Vein endothelial cell (primary cell): ENCODE measurements around the gene OPRPN. TPM values are rescaled to one million over a fixed set of nuclear protein-coding genes. Genes with fewer than 3 reads are reported as not detected.

Experiments
- total RNA-seq: library from RNA; depleted of rRNA; stranded (reverse); fragments of >200 nt; gene quantifications from 2 replicates; pipeline ENCODE4 v1.2.3, GENCODE V29; 2012

OPRPN gene, protein sequence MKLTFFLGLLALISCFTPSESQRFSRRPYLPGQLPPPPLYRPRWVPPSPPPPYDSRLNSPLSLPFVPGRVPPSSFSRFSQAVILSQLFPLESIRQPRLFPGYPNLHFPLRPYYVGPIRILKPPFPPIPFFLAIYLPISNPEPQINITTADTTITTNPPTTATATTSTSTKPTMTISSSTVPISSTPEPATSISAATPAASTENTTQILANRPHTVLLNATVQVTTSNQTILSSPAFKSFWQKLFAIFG
- not detected in 2 replicates for total RNA-seq

DNA sequence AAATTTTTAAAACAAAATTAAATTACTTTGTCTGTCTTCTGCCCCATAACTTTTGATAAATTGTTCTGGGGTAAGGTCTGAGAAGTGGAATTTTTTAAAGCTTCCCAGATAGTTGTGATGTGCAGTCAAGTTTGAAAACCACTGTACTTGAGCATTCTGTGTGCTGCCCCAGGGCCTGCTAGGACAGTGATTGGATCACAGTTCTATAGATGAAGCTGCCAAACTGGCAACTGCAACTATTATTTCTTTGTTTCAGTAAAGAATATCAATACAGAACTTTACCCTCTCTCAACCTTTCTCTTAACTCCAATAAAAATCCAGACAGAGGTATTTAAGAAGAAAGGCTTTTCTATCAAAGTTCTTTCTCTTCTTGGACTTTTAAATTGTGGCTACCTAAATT, at the start of gene OPRPN:
OPRPN (plus strand) TSS at position 361 of the 400 bp plus-strand sequence. CDS start 1,346 bp downstream, outside the sequence.

DNA sequence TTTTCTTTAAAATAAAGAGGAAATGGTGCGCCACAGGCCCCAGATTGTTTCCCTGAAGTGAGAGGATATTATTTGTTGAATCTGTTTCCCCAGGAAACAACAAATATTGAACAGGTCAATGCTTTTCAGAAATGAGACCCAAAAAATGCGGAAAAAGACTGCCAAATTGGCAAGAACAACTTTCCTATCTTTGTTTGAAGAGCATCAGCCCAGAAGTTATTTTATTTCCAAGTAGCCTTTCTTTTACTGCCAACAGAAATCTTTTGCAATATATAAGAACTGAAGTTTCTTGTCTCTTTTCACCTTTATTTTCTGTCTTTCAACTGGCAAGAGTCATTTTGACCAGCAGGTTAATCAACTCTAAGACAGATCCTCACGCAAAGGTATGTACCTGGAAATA, 37.3 kb upstream of the OPRPN start, which contains the start of gene SMR3A:
SMR3A (plus strand) TSS at position 301 of the 400 bp plus-strand sequence. CDS start 1,356 bp downstream, outside the sequence.

DNA sequence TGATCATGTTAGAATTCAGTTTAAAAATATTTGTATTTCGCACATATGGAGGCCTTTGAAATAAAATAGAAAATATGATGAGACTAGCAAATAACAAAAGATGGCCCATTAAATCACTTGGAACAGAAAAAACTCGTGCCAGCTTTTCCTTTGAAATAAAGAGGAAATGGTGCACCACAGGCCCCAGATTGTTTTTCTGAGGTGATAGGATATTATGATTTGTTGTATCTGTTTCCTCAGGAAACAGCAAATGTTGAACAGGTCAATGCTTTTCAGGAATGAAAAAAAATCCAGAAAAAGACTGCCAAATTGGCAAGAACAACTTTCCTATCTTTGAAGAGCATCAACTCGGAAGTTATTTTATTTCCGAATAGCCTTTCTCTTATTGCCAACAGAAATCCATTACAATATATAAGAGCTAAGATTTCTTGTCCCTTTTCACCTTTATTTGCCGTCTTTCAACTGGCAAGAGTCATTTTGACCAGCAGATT, 15.0 kb upstream of the OPRPN start, which contains the start of gene SMR3B:
SMR3B (plus strand) TSS at position 441 of the 491 bp plus-strand sequence. CDS start 1,380 bp downstream, outside the sequence.

Other genes starting within 250 kb of the OPRPN start
- gene PRR27, start 243.7 kb upstream of the OPRPN start, total RNA-seq = not detected in 2 replicates
- gene ODAM, start 202.2 kb upstream of the OPRPN start, total RNA-seq = not detected in 2 replicates
- gene FDCSP, start 171.8 kb upstream of the OPRPN start, total RNA-seq = not detected in 2 replicates
- gene CSN3, start 155.3 kb upstream of the OPRPN start, total RNA-seq = not detected in 2 replicates
- gene CABS1, start 63.0 kb upstream of the OPRPN start, total RNA-seq = not detected in 2 replicates
- not detected in 2 replicates for gene SMR3A, start 37.2 kb upstream of the OPRPN start, total RNA-seq
- not detected in 2 replicates for gene SMR3B, start 14.8 kb upstream of the OPRPN start, total RNA-seq
- gene MUC7, start 74.3 kb downstream of the OPRPN start, total RNA-seq = not detected in 2 replicates
- not detected in 2 replicates for gene AMTN, start 120.6 kb downstream of the OPRPN start, total RNA-seq
- gene AMBN, start 194.3 kb downstream of the OPRPN start, total RNA-seq = not detected in 2 replicates
- gene ENAM, start 230.8 kb downstream of the OPRPN start, total RNA-seq = under 0.01 TPM in 1 of 2 replicates, not detected in the other